MM.1S (cell line): ENCODE measurements around the gene HP.

Experiments
- DNase-seq: peaks from one replicate; pipeline ENCODE4 v3.0.0-alpha.2; 2015
- H2AFZ ChIP-seq: fragments of 300-600 bp; sonication (generic); 2 replicates; pipeline ENCODE4 v1.6.0; 2016; ENCODE audit warnings: antibody characterized with exemption, low read length
- H3F3A ChIP-seq: fragments of 300-600 bp; sonication (generic); 2 replicates; pipeline ENCODE4 v1.6.1; 2016; ENCODE audit warnings: mild to moderate bottlenecking, antibody characterized with exemption, low read length, moderate library complexity, mixed read lengths; ENCODE audit not compliant: insufficient read depth
- H3K27ac ChIP-seq: fragments of 300-600 bp; sonication (generic); 2 replicates; pipeline ENCODE4 v1.5.1; 2016; ENCODE audit warnings: mild to moderate bottlenecking, low read length
- H3K27me3 ChIP-seq: fragments of 300-600 bp; sonication (generic); replicated peaks from 2 replicates; pipeline ENCODE4 v1.6.0; 2016; ENCODE audit warnings: low read length; ENCODE audit not compliant: insufficient read depth
- H3K36me3 ChIP-seq: fragments of 300-600 bp; sonication (generic); replicated peaks from 2 replicates; pipeline ENCODE4 v1.6.1; 2016; ENCODE audit warnings: mild to moderate bottlenecking, low read length, mixed read lengths; ENCODE audit not compliant: insufficient read depth
- H3K4me1 ChIP-seq: fragments of 300-600 bp; sonication (generic); 2 replicates; pipeline ENCODE4 v1.6.1; 2016; ENCODE audit warnings: low read length, mixed read lengths
- H3K4me2 ChIP-seq: fragments of 300-600 bp; sonication (generic); 2 replicates; pipeline ENCODE4 v1.6.0; 2016; ENCODE audit warnings: low read depth, low read length
- H3K4me3 ChIP-seq: fragments of 300-600 bp; sonication (generic); 2 replicates; pipeline ENCODE4 v1.5.1; 2016; ENCODE audit warnings: low read length, mixed read lengths
- H3K79me2 ChIP-seq: fragments of 300-600 bp; sonication (generic); 2 replicates; pipeline ENCODE4 v1.6.1; 2016; ENCODE audit warnings: mixed run types, low read length, mixed read lengths
- H3K9ac ChIP-seq: fragments of 300-600 bp; sonication (generic); 2 replicates; pipeline ENCODE4 v1.6.1; 2016; ENCODE audit warnings: low read length, mixed read lengths
- H3K9me2 ChIP-seq: fragments of 300-600 bp; sonication (generic); replicated peaks from 2 replicates; pipeline ENCODE4 v1.6.1; 2016; ENCODE audit warnings: mild to moderate bottlenecking, low read length, mixed read lengths; ENCODE audit not compliant: insufficient read depth
- H3K9me3 ChIP-seq: fragments of 300-600 bp; sonication (generic); replicated peaks from 2 replicates; pipeline ENCODE4 v1.6.1; 2016; ENCODE audit warnings: mild to moderate bottlenecking, low read length, mixed read lengths; ENCODE audit not compliant: insufficient read depth
- H4K20me1 ChIP-seq: fragments of 300-600 bp; sonication (generic); 2 replicates; pipeline ENCODE4 v1.6.1; 2016; ENCODE audit warnings: mild to moderate bottlenecking, low read length, moderate library complexity, mixed read lengths; ENCODE audit not compliant: insufficient read depth
- CTCF ChIP-seq: fragments of 300-600 bp; sonication (generic); IDR thresholded peaks from 2 replicates; pipeline ENCODE4 v1.5.1; 2016; ENCODE audit warnings: antibody characterized with exemption, low read length, mixed read lengths
- EZH2 ChIP-seq: fragments of 300-600 bp; sonication (generic); optimal IDR thresholded peaks from 2 replicates; pipeline ENCODE3; 2017; ENCODE audit warnings: low read depth, mild to moderate bottlenecking, antibody characterized with exemption, low read length, mixed read lengths
- EZH2phosphoT487 ChIP-seq: fragments of 300-600 bp; sonication (generic); IDR thresholded peaks from 2 replicates; pipeline ENCODE4 v1.6.1; 2018; ENCODE audit warnings: antibody characterized with exemption, low read length

HP gene

GRCh38 chr16:72021043-72021442, 33.3 kb upstream of the HP start:
- TF ChIP-seq EZH2 (no peak), EZH2phosphoT487 (no peak), CTCF (no peak)
- Histone ChIP-seq H3F3A (no peaks in the 10 kb centered on the region), H3K9ac (no peak overlapping the region), H3K4me2 (no peak overlapping the region), H3K27ac (no peak overlapping the region), H3K79me2 (no peaks in the 10 kb centered on the region), H3K27me3 (no peaks in the 10 kb centered on the region), H3K4me3 (no peak overlapping the region), H2AFZ (no peak overlapping the region), H3K4me1 (no peaks in the 10 kb centered on the region), H3K9me2 (no peaks in the 10 kb centered on the region), H4K20me1 (no peaks in the 10 kb centered on the region), H3K9me3 (no peaks in the 10 kb centered on the region), H3K36me3 (no peaks in the 10 kb centered on the region; the same call in 1 of the 2 replicates)
- no peak for DNase-seq

DNA sequence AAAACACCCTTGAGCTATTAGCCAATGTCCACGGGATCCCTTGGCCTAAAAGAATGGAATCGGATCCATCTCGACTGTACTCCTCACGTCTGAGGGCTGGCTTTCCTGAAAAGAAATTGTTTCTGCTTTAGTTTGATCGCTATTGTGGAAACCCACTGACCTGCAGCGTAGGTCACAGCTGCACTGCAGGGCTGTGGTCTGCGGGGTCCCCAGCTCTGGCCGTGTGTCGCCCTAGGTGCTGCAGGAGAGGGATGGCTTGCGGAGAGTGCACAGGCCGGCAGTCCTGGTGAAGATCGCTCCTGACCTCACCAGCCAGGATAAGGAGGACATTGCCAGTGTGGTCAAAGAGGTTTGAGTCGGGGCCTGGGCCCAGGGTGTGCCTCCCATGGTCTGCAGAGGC, 32.2 kb upstream of the HP start:
- DNase-seq: no peak
- Histone ChIP-seq H3K27ac (no peak overlapping the region), H3K9ac (no peak overlapping the region), H3K36me3 (no peaks in the 10 kb centered on the region; the same call in 1 of the 2 replicates), H4K20me1 (no peaks in the 10 kb centered on the region), H3K4me2 (no peak overlapping the region), H3K9me3 (no peaks in the 10 kb centered on the region), H2AFZ (no peak overlapping the region), H3K9me2 (no peaks in the 10 kb centered on the region), H3K4me3 (no peak overlapping the region), H3K79me2 (no peaks in the 10 kb centered on the region), H3F3A (no peaks in the 10 kb centered on the region), H3K4me1 (no peaks in the 10 kb centered on the region), H3K27me3 (no peaks in the 10 kb centered on the region)
- no peak for TF ChIP-seq EZH2phosphoT487
- no peak for TF ChIP-seq CTCF
- no peak for TF ChIP-seq EZH2

GRCh38 chr16:72023962-72024361, 30.3 kb upstream of the HP start:
- H3K9me2 ChIP-seq: no peaks in the 10 kb centered on the region
- no peak overlapping the region for H3K9ac ChIP-seq
- no peak overlapping the region for H3K4me2 ChIP-seq
- H3K9me3 ChIP-seq: no peaks in the 10 kb centered on the region
- TF ChIP-seq EZH2phosphoT487 (no peak), CTCF (no peak), EZH2 (no peak)
- H2AFZ ChIP-seq: no peak overlapping the region
- H3K36me3 ChIP-seq: no peaks in the 10 kb centered on the region; the same call in 1 of the 2 replicates
- no peaks in the 10 kb centered on the region for H3K4me1 ChIP-seq
- no peaks in the 10 kb centered on the region for H4K20me1 ChIP-seq
- no peak for DNase-seq
- no peaks in the 10 kb centered on the region for H3F3A ChIP-seq
- no peaks in the 10 kb centered on the region for H3K79me2 ChIP-seq
- no peaks in the 10 kb centered on the region for H3K27me3 ChIP-seq
- H3K4me3 ChIP-seq: no peak overlapping the region
- H3K27ac ChIP-seq: no peak overlapping the region
